Mucosa of descending colon (tissue), 3 donors: Measurements from ENCODE around the gene ANTXR2. TPM values are rescaled to one million over a fixed set of nuclear protein-coding genes. Genes with fewer than 3 reads are reported as not detected.
"Not testable (repeated sequence)": the region's sequence is repeated elsewhere in the genome, so short reads cannot be mapped to it uniquely, and the experiment has no call there.

Source experiments
- ATAC-seq: fragments of 200-7000 bp; cut with Tn5 transposase; one replicate; pipeline ENCODE4 v1.9.1; 2020; ENCODE audit warnings: mild to moderate bottlenecking, moderate library complexity
- DNase-seq, 3 donors: peaks; one replicate each; pipeline ENCODE4 v3.0.0-alpha.2; 2020
- H3K36me3 ChIP-seq: fragments of 200-600 bp; one replicate; pipeline ENCODE4 v1.8.0; 2021; ENCODE audit warnings: low read depth, mild to moderate bottlenecking
- H3K4me1 ChIP-seq: fragments of 200-600 bp; one replicate; pipeline ENCODE4 v1.8.0; 2021; ENCODE audit warnings: low read depth, mild to moderate bottlenecking
- H3K4me3 ChIP-seq: fragments of 200-600 bp; one replicate; pipeline ENCODE4 v1.8.0; 2021; ENCODE audit warnings: mild to moderate bottlenecking
- H3K9me3 ChIP-seq: fragments of 200-600 bp; one replicate; pipeline ENCODE4 v1.8.0; 2021; ENCODE audit warnings: mild to moderate bottlenecking
- intact Hi-C, 2 donors: fragments of 100-400 bp; cut with DNase I in 1 of 2; cut with micrococcal nuclease in 1 of 2; formaldehyde crosslinking; loops; one replicate each; pipeline versions ENCODE4 v1.11.0 to v1.11.1; 2022; cut with DNase I, micrococcal nuclease
- total RNA-seq, 3 donors: library from RNA; stranded (reverse); fragmentation: NEBNext Ultra II Directional in 2 of 3; extraction: Animal tissue kit (Norgen Biotek cat#: 25700) in 2 of 3; gene quantifications; one replicate each; pipeline versions ENCODE4 v1.2.1 to v1.2.4, GENCODE V29; 2021 to 2023
- TF ChIP-seq, protein P1 (sequence below): fragments of 200-600 bp; IDR thresholded peaks from one replicate; pipeline ENCODE4 v1.8.0; 2022; ENCODE audit warnings: antibody characterized with exemption, mild to moderate bottlenecking
- donor health status: DM: no; HTN: no; CAD: no; lungs with moderate emphysema.
- donor health status: DM: no; HTN: no; CAD: no.
- donor health status: DM: no; HTN: yes; CAD: no.

ANTXR2 gene
- total RNA-seq, 3 donors from 2014 or later, result 83.2 to 276 (median 120) TPM

- ATAC-seq (no peak), DNase-seq (no peak)
- H3K9me3 ChIP-seq, result no peaks in the 10 kb centered on the region
- H3K36me3 ChIP-seq, result no peaks in the 10 kb centered on the region
- no peak overlapping the region for H3K4me3 ChIP-seq
- TF ChIP-seq, protein P1, sequence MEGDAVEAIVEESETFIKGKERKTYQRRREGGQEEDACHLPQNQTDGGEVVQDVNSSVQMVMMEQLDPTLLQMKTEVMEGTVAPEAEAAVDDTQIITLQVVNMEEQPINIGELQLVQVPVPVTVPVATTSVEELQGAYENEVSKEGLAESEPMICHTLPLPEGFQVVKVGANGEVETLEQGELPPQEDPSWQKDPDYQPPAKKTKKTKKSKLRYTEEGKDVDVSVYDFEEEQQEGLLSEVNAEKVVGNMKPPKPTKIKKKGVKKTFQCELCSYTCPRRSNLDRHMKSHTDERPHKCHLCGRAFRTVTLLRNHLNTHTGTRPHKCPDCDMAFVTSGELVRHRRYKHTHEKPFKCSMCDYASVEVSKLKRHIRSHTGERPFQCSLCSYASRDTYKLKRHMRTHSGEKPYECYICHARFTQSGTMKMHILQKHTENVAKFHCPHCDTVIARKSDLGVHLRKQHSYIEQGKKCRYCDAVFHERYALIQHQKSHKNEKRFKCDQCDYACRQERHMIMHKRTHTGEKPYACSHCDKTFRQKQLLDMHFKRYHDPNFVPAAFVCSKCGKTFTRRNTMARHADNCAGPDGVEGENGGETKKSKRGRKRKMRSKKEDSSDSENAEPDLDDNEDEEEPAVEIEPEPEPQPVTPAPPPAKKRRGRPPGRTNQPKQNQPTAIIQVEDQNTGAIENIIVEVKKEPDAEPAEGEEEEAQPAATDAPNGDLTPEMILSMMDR, result no peak
- no peaks in the 10 kb centered on the region for H3K4me1 ChIP-seq
- intact Hi-C loops, result no loop called here
Observed at GRCh38 chr4:79899481-79899880, 173.5 kb downstream of the ANTXR2 start.

DNA sequence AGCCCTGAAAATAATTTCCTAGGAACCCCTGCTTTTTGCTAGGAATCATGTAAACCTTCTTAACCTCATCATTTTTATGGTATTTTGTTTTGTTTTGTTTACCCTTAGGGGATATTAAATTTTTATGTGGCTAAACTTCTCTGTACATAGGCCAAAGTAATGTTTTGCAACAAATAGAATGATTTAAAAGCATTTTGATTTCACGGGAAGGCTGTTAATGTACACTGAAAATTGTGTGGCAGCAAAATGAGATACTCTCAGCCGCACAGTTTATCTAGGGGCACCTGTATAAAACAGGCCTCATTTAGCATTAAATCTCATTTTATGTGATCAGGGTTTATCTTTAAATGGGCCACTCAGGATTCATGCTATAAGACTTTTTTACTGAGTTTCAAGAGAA lies 175.0 kb downstream of the ANTXR2 start:
- Histone ChIP-seq H3K4me1 (no peaks in the 10 kb centered on the region), H3K4me3 (no peak overlapping the region), H3K36me3 (no peaks in the 10 kb centered on the region), H3K9me3 (no peaks in the 10 kb centered on the region)
- ATAC-seq, result no peak
- TF ChIP-seq, protein P1, result no peak
- intact Hi-C loops, result no loop called here
- no peak for DNase-seq

GRCh38 chr4:79897174-79897573 lies 175.9 kb downstream of the ANTXR2 start:
- TF ChIP-seq, protein P1, result no peak
- intact Hi-C loops, result no loop called here
- DNase-seq (no peak), ATAC-seq (no peak)
- Histone ChIP-seq H3K9me3 (no peaks in the 10 kb centered on the region), H3K36me3 (no peaks in the 10 kb centered on the region), H3K4me3 (no peak overlapping the region), H3K4me1 (no peaks in the 10 kb centered on the region)

- Histone ChIP-seq H3K9me3 (no peaks in the 10 kb centered on the region), H3K36me3 (no peaks in the 10 kb centered on the region), H3K4me3 (no peak overlapping the region), H3K4me1 (no peaks in the 10 kb centered on the region)
- TF ChIP-seq, protein P1, result no peak
- no peak for DNase-seq
- intact Hi-C loops, result no loop called here
- ATAC-seq, result no peak
Observed at GRCh38 chr4:79893456-79893855, 179.6 kb downstream of the ANTXR2 start.

DNA sequence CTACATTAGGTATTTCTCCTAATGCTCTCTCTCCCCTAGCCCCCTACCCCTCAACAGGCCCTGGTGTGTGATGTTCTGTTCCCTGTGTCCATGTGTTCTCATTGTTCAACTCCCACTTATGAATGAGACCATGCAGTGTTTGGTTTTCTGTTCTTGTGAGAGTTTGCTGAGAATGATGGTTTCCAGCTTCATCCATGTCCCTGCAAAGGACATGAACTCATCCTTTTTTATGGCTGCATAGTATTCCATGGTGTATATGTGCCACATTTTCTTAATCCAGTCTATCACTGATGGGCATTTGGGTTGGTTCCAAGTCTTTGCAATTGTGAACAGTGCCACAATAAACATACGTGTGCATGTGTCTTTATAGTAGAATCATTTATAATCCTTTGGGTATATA lies 184.0 kb downstream of the ANTXR2 start:
- H3K9me3 ChIP-seq, intact Hi-C loops: not testable (repeated sequence)

GRCh38 chr4:79886557-79886956 lies 186.5 kb downstream of the ANTXR2 start:
- Histone ChIP-seq H3K4me3 (no peak overlapping the region), H3K4me1 (no peaks in the 10 kb centered on the region), H3K9me3 (no peaks in the 10 kb centered on the region), H3K36me3 (no peaks in the 10 kb centered on the region)
- DNase-seq (no peak), ATAC-seq (no peak)
- intact Hi-C loops, result no loop called here
- TF ChIP-seq, protein P1, result no peak

More for the DNA sequence above, 184.0 kb downstream of the ANTXR2 start:
- H3K4me3 ChIP-seq, DNase-seq, ATAC-seq, H3K4me1 ChIP-seq, H3K36me3 ChIP-seq: not testable (repeated sequence)
